Liver (tissue), 9 donors: Measurements from ENCODE around the gene PNLIPRP2. TPM values are rescaled to one million over a fixed set of nuclear protein-coding genes. Genes with fewer than 3 reads are reported as not detected.

Experiments used
- DNase-seq: peaks from one replicate; pipeline ENCODE4 v3.0.0-alpha.2; 2017; ENCODE audit warnings: low spot score
- H3K27ac ChIP-seq, 2 donors: one replicate each; pipeline ENCODE4 v1.7.0; 2013; ENCODE audit warnings: inconsistent platforms in 2 of 2, low read length in 2 of 2, control low read depth in 1 of 2, low read depth in 1 of 2, mild to moderate bottlenecking in 1 of 2
- H3K27me3 ChIP-seq, 4 donors: one replicate each; pipeline versions ENCODE4 v1.6.1 to v1.7.0; 2013; ENCODE audit warnings: low read length in 3 of 4, inconsistent platforms in 1 of 4, mild to moderate bottlenecking in 1 of 4, moderate library complexity in 1 of 4; ENCODE audit not compliant: control insufficient read depth in 4 of 4, insufficient read depth in 4 of 4
- H3K36me3 ChIP-seq, 4 donors: one replicate each; pipeline versions ENCODE4 v1.6.1 to v1.7.0; 2013; ENCODE audit warnings: low read length in 3 of 4, mild to moderate bottlenecking in 3 of 4, low read depth in 1 of 4, moderate library complexity in 1 of 4; ENCODE audit not compliant: control insufficient read depth in 4 of 4, insufficient read depth in 3 of 4
- H3K4me1 ChIP-seq, 4 donors: one replicate each; pipeline versions ENCODE4 v1.6.1 to v1.7.0; 2013; ENCODE audit warnings: low read length in 3 of 4, mild to moderate bottlenecking in 3 of 4, moderate library complexity in 1 of 4; ENCODE audit not compliant: control insufficient read depth in 4 of 4, insufficient read depth in 4 of 4
- H3K4me3 ChIP-seq, 3 donors: one replicate each; pipeline versions ENCODE4 v1.6.1 to v1.7.0; 2013; ENCODE audit warnings: low read length in 3 of 3, control low read depth in 1 of 3, low read depth in 1 of 3, mild to moderate bottlenecking in 1 of 3
- H3K9ac ChIP-seq, 2 donors: one replicate each; pipeline ENCODE4 v1.7.0; 2013; ENCODE audit warnings: low read length in 2 of 2, mild to moderate bottlenecking in 2 of 2, moderate library complexity in 2 of 2, control low read depth in 1 of 2, low read depth in 1 of 2
- H3K9me3 ChIP-seq, 4 donors: one replicate each; pipeline versions ENCODE4 v1.6.1 to v1.7.0; 2013; ENCODE audit warnings: low read length in 3 of 4; ENCODE audit not compliant: control insufficient read depth in 4 of 4
- FOXA1 ChIP-seq: IDR thresholded peaks from 2 replicates; pipeline ENCODE4 v1.6.1; 2016; ENCODE audit warnings: antibody characterized with exemption
- FOXA2 ChIP-seq: IDR thresholded peaks from 2 replicates; pipeline ENCODE4 v1.6.1; 2016; ENCODE audit warnings: antibody characterized with exemption
- GABPA ChIP-seq, 2 donors: IDR thresholded peaks in 1 of 2; conservative IDR thresholded peaks in 1 of 2; 2 replicates each; pipeline ENCODE4 v1.6.1; 2016; ENCODE audit warnings: antibody characterized with exemption in 2 of 2, mild to moderate bottlenecking in 1 of 2, moderate library complexity in 1 of 2
- HNF4A ChIP-seq, 2 donors: conservative IDR thresholded peaks; 2 replicates each; pipeline ENCODE4 v1.6.1; 2016; ENCODE audit warnings: antibody characterized with exemption in 2 of 2, mild to moderate bottlenecking in 2 of 2
- HNF4G ChIP-seq: IDR thresholded peaks from 2 replicates; pipeline ENCODE4 v1.6.1; 2016; ENCODE audit warnings: antibody characterized with exemption
- JUND ChIP-seq, 2 donors: IDR thresholded peaks; 2 replicates each; pipeline ENCODE4 v1.6.1; 2016; ENCODE audit warnings: antibody characterized with exemption in 2 of 2
- MAX ChIP-seq: IDR thresholded peaks from 2 replicates; pipeline ENCODE4 v1.6.1; 2016; ENCODE audit warnings: antibody characterized with exemption
- NR2F2 ChIP-seq: IDR thresholded peaks from 2 replicates; pipeline ENCODE4 v1.6.1; 2016; ENCODE audit warnings: antibody characterized with exemption
- RAD21 ChIP-seq, 2 donors: IDR thresholded peaks; 2 replicates each; pipeline ENCODE4 v1.6.1; 2016; ENCODE audit warnings: antibody characterized with exemption in 2 of 2, mild to moderate bottlenecking in 2 of 2
- SP1 ChIP-seq: IDR thresholded peaks from 2 replicates; pipeline ENCODE4 v1.6.1; 2018; ENCODE audit warnings: antibody characterized with exemption, mild to moderate bottlenecking
- TAF1 ChIP-seq: conservative IDR thresholded peaks from 2 replicates; pipeline ENCODE4 v1.6.1; 2016; ENCODE audit warnings: antibody characterized with exemption, mild to moderate bottlenecking
- YY1 ChIP-seq: IDR thresholded peaks from 2 replicates; pipeline ENCODE4 v1.6.1; 2016; ENCODE audit warnings: antibody characterized with exemption, mild to moderate bottlenecking
- ZBTB33 ChIP-seq: IDR thresholded peaks from 2 replicates; pipeline ENCODE4 v1.6.1; 2016; ENCODE audit warnings: antibody characterized with exemption
- WGBS: extraction: QIAGEN DNeasy Blood & Tissue Kit; methylation state at CpG from one replicate; pipeline ENCODE4 v1.1.7; 2013; 5-methylcytosine and 5-hydroxymethylcytosine counted together
- polyA plus RNA-seq, 2 donors: library from polyadenylated mRNA; stranded (reverse) in 1 of 2; unstranded in 1 of 2; fragments of 200-250 nt in 1 of 2; fragments of >200 nt in 1 of 2; fragmentation: Nextera tagmentation in 1 of 2; extraction: Ambion mirVana in 1 of 2; gene quantifications; one replicate each; pipeline versions ENCODE4 v1.2.1 to v1.2.3, GENCODE V29; 2013 to 2015
- total RNA-seq, 2 donors: library from RNA; depleted of rRNA; stranded (reverse); fragments of >200 nt; gene quantifications; one replicate each; pipeline ENCODE4 v1.2.3, GENCODE V29; 2014
- TF ChIP-seq, protein P1 (sequence below): IDR thresholded peaks from 2 replicates; pipeline ENCODE4 v1.6.1; 2016; ENCODE audit warnings: antibody characterized with exemption, mild to moderate bottlenecking
- donor health status: healthy.
- donor health status: healthy.
- donor health status: healthy.
- donor health status: healthy.
- donor health status: healthy.

Gene PNLIPRP2
- total and polyA plus RNA-seq, 4 donors, result not detected

- H3K9ac ChIP-seq, result no peak overlapping the region
- no peaks in the 10 kb centered on the region for H3K36me3 ChIP-seq
- TF ChIP-seq FOXA2, result no peak
- no peak for TF ChIP-seq NR2F2
- TF ChIP-seq JUND (IDR thresholded peaks at IDR 0.05), result no peak
- no peak for TF ChIP-seq SP1
- TF ChIP-seq TAF1, result no peak
- TF ChIP-seq, protein P1, sequence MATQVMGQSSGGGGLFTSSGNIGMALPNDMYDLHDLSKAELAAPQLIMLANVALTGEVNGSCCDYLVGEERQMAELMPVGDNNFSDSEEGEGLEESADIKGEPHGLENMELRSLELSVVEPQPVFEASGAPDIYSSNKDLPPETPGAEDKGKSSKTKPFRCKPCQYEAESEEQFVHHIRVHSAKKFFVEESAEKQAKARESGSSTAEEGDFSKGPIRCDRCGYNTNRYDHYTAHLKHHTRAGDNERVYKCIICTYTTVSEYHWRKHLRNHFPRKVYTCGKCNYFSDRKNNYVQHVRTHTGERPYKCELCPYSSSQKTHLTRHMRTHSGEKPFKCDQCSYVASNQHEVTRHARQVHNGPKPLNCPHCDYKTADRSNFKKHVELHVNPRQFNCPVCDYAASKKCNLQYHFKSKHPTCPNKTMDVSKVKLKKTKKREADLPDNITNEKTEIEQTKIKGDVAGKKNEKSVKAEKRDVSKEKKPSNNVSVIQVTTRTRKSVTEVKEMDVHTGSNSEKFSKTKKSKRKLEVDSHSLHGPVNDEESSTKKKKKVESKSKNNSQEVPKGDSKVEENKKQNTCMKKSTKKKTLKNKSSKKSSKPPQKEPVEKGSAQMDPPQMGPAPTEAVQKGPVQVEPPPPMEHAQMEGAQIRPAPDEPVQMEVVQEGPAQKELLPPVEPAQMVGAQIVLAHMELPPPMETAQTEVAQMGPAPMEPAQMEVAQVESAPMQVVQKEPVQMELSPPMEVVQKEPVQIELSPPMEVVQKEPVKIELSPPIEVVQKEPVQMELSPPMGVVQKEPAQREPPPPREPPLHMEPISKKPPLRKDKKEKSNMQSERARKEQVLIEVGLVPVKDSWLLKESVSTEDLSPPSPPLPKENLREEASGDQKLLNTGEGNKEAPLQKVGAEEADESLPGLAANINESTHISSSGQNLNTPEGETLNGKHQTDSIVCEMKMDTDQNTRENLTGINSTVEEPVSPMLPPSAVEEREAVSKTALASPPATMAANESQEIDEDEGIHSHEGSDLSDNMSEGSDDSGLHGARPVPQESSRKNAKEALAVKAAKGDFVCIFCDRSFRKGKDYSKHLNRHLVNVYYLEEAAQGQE, result no peak
- TF ChIP-seq GABPA (IDR thresholded peaks at IDR 0.05 in 1 of 2, conservative IDR thresholded peaks at IDR 0.05 in 1 of 2), result no peak
- TF ChIP-seq HNF4A (conservative IDR thresholded peaks at IDR 0.05), result no peak
- TF ChIP-seq MAX, result no peak
- no peak for TF ChIP-seq ZBTB33
- TF ChIP-seq HNF4G, result no peak
- TF ChIP-seq RAD21 (IDR thresholded peaks at IDR 0.05), result no peak
- H3K27me3 ChIP-seq, result peaks cover 0 to 2% (median 0%) of the 10 kb centered on the region in 4 donors
- no peaks in the 10 kb centered on the region for H3K9me3 ChIP-seq
- H3K27ac ChIP-seq, result no peak overlapping the region
- no peak overlapping the region for H3K4me3 ChIP-seq
- no peaks in the 10 kb centered on the region for H3K4me1 ChIP-seq
- 84% methylated on average over 6 of the region's 6 CpGs for WGBS
- no peak for DNase-seq
Measured at GRCh38 chr10:116670706-116671105, 50.0 kb downstream of the PNLIPRP2 start.

DNA sequence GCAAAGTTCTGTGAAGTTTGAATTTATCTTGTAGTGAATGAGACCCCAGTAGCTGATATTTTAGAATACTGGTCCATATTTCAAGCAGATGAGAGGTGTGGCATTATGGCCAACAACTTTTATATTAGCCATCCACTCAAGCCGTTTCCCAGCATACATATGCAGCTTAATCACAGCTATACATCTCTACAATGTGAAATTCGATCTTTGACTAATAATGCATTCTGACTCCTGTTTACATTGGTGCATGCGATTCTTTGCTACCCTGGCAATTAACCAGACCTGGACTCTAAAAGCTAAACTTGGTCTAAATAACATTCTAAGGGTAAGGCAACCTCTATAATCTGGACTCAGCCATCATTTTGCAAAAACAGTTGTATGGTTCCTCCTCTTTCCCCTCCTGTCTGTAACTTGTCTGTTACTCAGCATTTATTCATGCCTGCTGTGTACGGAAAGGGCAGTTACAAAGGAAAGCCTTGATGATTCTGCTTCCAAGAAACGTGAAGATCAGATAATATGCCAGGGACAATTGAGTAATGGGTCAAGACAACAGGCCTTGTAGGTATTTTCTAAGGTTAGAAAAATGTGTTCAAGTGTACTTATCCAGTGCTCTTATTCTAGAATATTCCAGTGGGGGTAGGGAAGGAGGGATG, 50.6 kb downstream of the PNLIPRP2 start:
- Histone ChIP-seq H3K4me1 (no peaks in the 10 kb centered on the region), H3K9me3 (no peaks in the 10 kb centered on the region), H3K9ac (no peak overlapping the region), H3K27me3 (peaks cover 0 to 2% (median 0%) of the 10 kb centered on the region in 4 donors), H3K4me3 (no peak overlapping the region), H3K27ac (no peak overlapping the region), H3K36me3 (no peaks in the 10 kb centered on the region)
- no peak for TF ChIP-seq MAX
- no peak for TF ChIP-seq TAF1
- TF ChIP-seq FOXA1, result no peak
- TF ChIP-seq YY1, result no peak
- 72% methylated on average over 5 of the region's 5 CpGs for WGBS
- no peak for DNase-seq
